WTC11 (cell line): ENCODE measurements around the gene LGALS8. TPM values are rescaled to one million over a fixed set of nuclear protein-coding genes. Genes with fewer than 3 reads are reported as not detected.

Source experiments
- ATAC-seq: fragments of 200-7000 bp; cut with Tn5 transposase; 2 replicates; pipeline ENCODE4 v1.10.0; 2021; ENCODE audit warnings: mild to moderate bottlenecking, moderate library complexity
- CTCF ChIA-PET: fragments of 300-600 bp; sonication (Branson Sonifier 250); formaldehyde crosslinking; loops from one replicate; lab custom pipeline; 2021; ENCODE audit warnings: antibody characterized with exemption; lab: Charles Lee
- POLR2A ChIA-PET: fragments of 350-600 bp; sonication (Branson Sonifier 250); formaldehyde crosslinking; loops from one replicate; lab custom pipeline; 2021; ENCODE audit warnings: antibody characterized with exemption; lab: Charles Lee
- DNase-seq: peaks from one replicate; pipeline ENCODE4 v3.0.0; 2021; ENCODE audit warnings: low spot score
- H3K27ac Mint-ChIP-seq: 2 replicates; pipeline ENCODE4 v1.8.0; 2021; ENCODE audit warnings: mixed read lengths
- H3K27me3 Mint-ChIP-seq: 2 replicates; pipeline ENCODE4 v1.8.0; 2021; ENCODE audit warnings: low read depth, mild to moderate bottlenecking, moderate library complexity, mixed read lengths
- H3K36me3 Mint-ChIP-seq: 2 replicates; pipeline ENCODE4 v1.8.0; 2021; ENCODE audit warnings: mixed read lengths
- H3K4me1 Mint-ChIP-seq: 2 replicates; pipeline ENCODE4 v1.8.0; 2022; ENCODE audit warnings: mixed read lengths
- H3K4me3 Mint-ChIP-seq: 2 replicates; pipeline ENCODE4 v1.8.0; 2021; ENCODE audit warnings: mild to moderate bottlenecking, moderate library complexity, mixed read lengths
- H3K9me3 Mint-ChIP-seq: 2 replicates; pipeline ENCODE4 v1.8.0; 2021; ENCODE audit warnings: mixed read lengths
- CDX4 ChIP-seq: fragments of 250-450 bp; sonication (Bioruptor Pico); IDR thresholded peaks from 2 replicates; pipeline ENCODE4 v1.9.0; 2021; ENCODE audit warnings: moderate library complexity, mild to moderate bottlenecking, inconsistent platforms, borderline replicate concordance
- EMX1 ChIP-seq: fragments of 250-450 bp; sonication (Bioruptor Pico); IDR thresholded peaks from 2 replicates; pipeline ENCODE4 v1.8.0; 2021; ENCODE audit warnings: mild to moderate bottlenecking
- FOXK1 ChIP-seq: sonication (generic); formaldehyde crosslinking; IDR thresholded peaks from 2 replicates; pipeline ENCODE4 v1.8.0; 2022; ENCODE audit warnings: mild to moderate bottlenecking, moderate library complexity, missing genetic modification reagents
- KAT7 ChIP-seq: sonication (generic); formaldehyde crosslinking; IDR thresholded peaks from 2 replicates; pipeline ENCODE4 v1.8.1; 2023; ENCODE audit warnings: missing genetic modification reagents, mild to moderate bottlenecking, borderline replicate concordance
- NR3C1 ChIP-seq: sonication (generic); formaldehyde crosslinking; conservative IDR thresholded peaks from 2 replicates; pipeline ENCODE4 v1.8.1; 2023; ENCODE audit warnings: low read depth, mild to moderate bottlenecking, missing genetic modification reagents
- RELA ChIP-seq: sonication (generic); formaldehyde crosslinking; IDR thresholded peaks from 2 replicates; pipeline ENCODE4 v1.8.1; 2022; ENCODE audit warnings: missing genetic modification reagents, mild to moderate bottlenecking, borderline replicate concordance
- SMAD3 ChIP-seq: sonication (generic); formaldehyde crosslinking; IDR thresholded peaks from 2 replicates; pipeline ENCODE4 v1.8.0; 2022; ENCODE audit warnings: missing genetic modification reagents, mild to moderate bottlenecking, borderline replicate concordance
- SP1 ChIP-seq: sonication (generic); formaldehyde crosslinking; conservative IDR thresholded peaks from 2 replicates; pipeline ENCODE4 v1.8.1; 2022; ENCODE audit warnings: missing genetic modification reagents
- TEAD1 ChIP-seq: sonication (generic); formaldehyde crosslinking; IDR thresholded peaks from 2 replicates; pipeline ENCODE4 v1.8.0; 2022; ENCODE audit warnings: mild to moderate bottlenecking, missing genetic modification reagents
- TP53 ChIP-seq: sonication (generic); formaldehyde crosslinking; IDR thresholded peaks from 2 replicates; pipeline ENCODE4 v1.8.1; 2023; ENCODE audit warnings: mild to moderate bottlenecking, missing genetic modification reagents
- USF2 ChIP-seq: sonication (generic); formaldehyde crosslinking; IDR thresholded peaks from 2 replicates; pipeline ENCODE4 v1.8.1; 2023; ENCODE audit warnings: mild to moderate bottlenecking, missing genetic modification reagents, moderate library complexity
- ZNF138 ChIP-seq: sonication (generic); formaldehyde crosslinking; conservative IDR thresholded peaks from 2 replicates; pipeline ENCODE4 v1.8.1; 2022; ENCODE audit warnings: mild to moderate bottlenecking, moderate library complexity, missing genetic modification reagents
- ZNF232 ChIP-seq: sonication (generic); formaldehyde crosslinking; IDR thresholded peaks from 2 replicates; pipeline ENCODE4 v1.8.0; 2022; ENCODE audit warnings: mild to moderate bottlenecking, missing genetic modification reagents
- ZNF263 ChIP-seq: sonication (generic); formaldehyde crosslinking; IDR thresholded peaks from 2 replicates; pipeline ENCODE4 v1.8.1; 2022; ENCODE audit warnings: low read depth, mild to moderate bottlenecking, moderate library complexity, missing genetic modification reagents
- ZNF396 ChIP-seq: fragments of 250-450 bp; sonication (Bioruptor Pico); IDR thresholded peaks from 2 replicates; pipeline ENCODE4 v1.8.0; 2021; ENCODE audit warnings: mild to moderate bottlenecking, moderate library complexity, borderline replicate concordance
- ZNF416 ChIP-seq: fragments of 250-450 bp; sonication (Bioruptor Pico); IDR thresholded peaks from 2 replicates; pipeline ENCODE4 v1.9.0; 2021; ENCODE audit warnings: mild to moderate bottlenecking, inconsistent platforms
- total RNA-seq: library from RNA; stranded (reverse); gene quantifications from 3 replicates; pipeline ENCODE4 v1.2.3, GENCODE V29; 2021
- TF ChIP-seq, protein P1 (sequence below): fragments of 250-450 bp; sonication (Bioruptor Pico); IDR thresholded peaks from 2 replicates; pipeline ENCODE4 v1.9.0; 2021; ENCODE audit warnings: mild to moderate bottlenecking
- TF ChIP-seq, protein P2 (sequence below): fragments of 250-450 bp; sonication (Bioruptor Pico); IDR thresholded peaks from 2 replicates; pipeline ENCODE4 v1.9.0; 2021; ENCODE audit warnings: mild to moderate bottlenecking, borderline replicate concordance
- TF ChIP-seq, protein P3 (sequence below): fragments of 250-450 bp; sonication (Bioruptor Pico); conservative IDR thresholded peaks from 2 replicates; pipeline ENCODE4 v1.9.0; 2021; ENCODE audit warnings: mild to moderate bottlenecking

The LGALS8 gene
- total RNA-seq, 1 experiment from 2014 or later = 8.6 TPM

- ATAC-seq = no peak
- no peaks in the 10 kb centered on the region; the same call in 1 of the 2 replicates for H3K36me3 Mint-ChIP-seq
Observed at GRCh38 chr1:236530959-236531358, 7.2 kb downstream of the LGALS8 start.

DNA sequence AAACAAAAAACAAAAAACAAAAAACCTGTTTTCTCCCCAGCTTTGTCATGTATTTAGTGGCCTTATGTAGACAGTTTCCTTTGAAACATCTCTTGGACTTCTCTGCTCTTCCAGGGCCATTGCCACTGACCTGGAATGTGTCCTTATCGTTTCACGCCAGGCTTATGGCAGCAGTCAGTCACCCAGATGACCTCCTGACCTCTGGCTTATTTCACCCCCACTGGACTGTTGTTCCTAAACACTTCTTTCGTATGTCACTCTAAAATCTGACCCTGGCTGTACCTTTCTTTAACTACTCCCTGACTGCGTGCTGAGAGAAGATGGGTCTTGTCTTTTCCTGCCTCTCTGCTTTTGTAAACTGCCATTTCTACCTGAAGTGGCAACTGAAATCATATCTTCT, 9.1 kb downstream of the LGALS8 start:
- no peak overlapping the region for H3K4me3 Mint-ChIP-seq
- ATAC-seq = no peak
- peaks cover 3% of the 10 kb centered on the region; the same call in 1 of the 2 replicates for H3K36me3 Mint-ChIP-seq
- H3K9me3 Mint-ChIP-seq = no peaks in the 10 kb centered on the region
- no peak overlapping the region for H3K27ac Mint-ChIP-seq
- H3K4me1 Mint-ChIP-seq = peaks cover 12% of the 10 kb centered on the region
- H3K27me3 Mint-ChIP-seq = no peaks in the 10 kb centered on the region
- TF ChIP-seq, protein P1, sequence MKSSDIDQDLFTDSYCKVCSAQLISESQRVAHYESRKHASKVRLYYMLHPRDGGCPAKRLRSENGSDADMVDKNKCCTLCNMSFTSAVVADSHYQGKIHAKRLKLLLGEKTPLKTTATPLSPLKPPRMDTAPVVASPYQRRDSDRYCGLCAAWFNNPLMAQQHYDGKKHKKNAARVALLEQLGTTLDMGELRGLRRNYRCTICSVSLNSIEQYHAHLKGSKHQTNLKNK (CRISPR knock-in tag) = no peak
- TF ChIP-seq NR3C1 (CRISPR knock-in tag) = no peak
- TF ChIP-seq ZNF396 (CRISPR knock-in tag) = no peak
- TF ChIP-seq ZNF263 (CRISPR knock-in tag) = no peak
- TF ChIP-seq RELA (CRISPR knock-in tag) = no peak
- TF ChIP-seq, protein P2, sequence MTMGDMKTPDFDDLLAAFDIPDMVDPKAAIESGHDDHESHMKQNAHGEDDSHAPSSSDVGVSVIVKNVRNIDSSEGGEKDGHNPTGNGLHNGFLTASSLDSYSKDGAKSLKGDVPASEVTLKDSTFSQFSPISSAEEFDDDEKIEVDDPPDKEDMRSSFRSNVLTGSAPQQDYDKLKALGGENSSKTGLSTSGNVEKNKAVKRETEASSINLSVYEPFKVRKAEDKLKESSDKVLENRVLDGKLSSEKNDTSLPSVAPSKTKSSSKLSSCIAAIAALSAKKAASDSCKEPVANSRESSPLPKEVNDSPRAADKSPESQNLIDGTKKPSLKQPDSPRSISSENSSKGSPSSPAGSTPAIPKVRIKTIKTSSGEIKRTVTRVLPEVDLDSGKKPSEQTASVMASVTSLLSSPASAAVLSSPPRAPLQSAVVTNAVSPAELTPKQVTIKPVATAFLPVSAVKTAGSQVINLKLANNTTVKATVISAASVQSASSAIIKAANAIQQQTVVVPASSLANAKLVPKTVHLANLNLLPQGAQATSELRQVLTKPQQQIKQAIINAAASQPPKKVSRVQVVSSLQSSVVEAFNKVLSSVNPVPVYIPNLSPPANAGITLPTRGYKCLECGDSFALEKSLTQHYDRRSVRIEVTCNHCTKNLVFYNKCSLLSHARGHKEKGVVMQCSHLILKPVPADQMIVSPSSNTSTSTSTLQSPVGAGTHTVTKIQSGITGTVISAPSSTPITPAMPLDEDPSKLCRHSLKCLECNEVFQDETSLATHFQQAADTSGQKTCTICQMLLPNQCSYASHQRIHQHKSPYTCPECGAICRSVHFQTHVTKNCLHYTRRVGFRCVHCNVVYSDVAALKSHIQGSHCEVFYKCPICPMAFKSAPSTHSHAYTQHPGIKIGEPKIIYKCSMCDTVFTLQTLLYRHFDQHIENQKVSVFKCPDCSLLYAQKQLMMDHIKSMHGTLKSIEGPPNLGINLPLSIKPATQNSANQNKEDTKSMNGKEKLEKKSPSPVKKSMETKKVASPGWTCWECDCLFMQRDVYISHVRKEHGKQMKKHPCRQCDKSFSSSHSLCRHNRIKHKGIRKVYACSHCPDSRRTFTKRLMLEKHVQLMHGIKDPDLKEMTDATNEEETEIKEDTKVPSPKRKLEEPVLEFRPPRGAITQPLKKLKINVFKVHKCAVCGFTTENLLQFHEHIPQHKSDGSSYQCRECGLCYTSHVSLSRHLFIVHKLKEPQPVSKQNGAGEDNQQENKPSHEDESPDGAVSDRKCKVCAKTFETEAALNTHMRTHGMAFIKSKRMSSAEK = no peak
- TF ChIP-seq ZNF232 (CRISPR knock-in tag) = no peak
- TF ChIP-seq, protein P3, sequence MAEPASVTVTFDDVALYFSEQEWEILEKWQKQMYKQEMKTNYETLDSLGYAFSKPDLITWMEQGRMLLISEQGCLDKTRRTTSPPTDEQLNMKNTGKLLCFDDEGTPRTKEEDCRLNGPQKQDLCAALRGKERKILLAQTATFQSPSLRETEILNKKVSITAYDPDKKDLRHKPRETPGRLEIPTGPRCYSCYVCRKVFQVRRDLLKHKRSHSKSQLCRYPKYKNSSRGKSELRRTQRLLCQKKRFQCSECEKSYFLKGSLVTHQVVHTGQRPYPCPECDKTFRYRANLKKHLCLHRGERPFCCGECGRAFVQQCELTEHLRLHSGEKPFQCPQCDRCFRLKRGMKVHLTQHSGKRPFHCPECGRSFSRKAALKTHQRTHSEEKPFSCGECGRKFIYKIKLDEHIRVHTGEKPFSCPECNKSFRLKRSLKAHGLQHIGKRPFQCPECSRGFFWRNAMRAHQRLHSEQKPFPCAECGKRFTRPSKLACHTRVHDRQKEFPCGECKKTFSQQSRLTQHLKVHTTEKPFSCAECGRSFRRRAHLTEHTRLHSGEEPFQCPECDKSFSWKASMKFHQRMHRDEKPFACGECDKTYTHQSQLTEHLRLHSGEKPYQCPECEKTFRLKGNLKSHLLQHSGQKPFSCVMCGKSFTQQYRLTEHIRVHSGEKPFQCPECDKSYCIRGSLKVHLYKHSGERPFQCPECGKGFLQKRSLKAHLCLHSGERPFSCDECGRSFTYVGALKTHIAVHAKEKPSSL (CRISPR knock-in tag) = no peak
- TF ChIP-seq TP53 = no peak
- no peak for TF ChIP-seq USF2 (CRISPR knock-in tag)
- TF ChIP-seq ZNF416 (CRISPR knock-in tag) = no peak
- no peak for TF ChIP-seq SP1 (CRISPR knock-in tag)
- TF ChIP-seq, all 79 proteins: peak for 0
- CTCF ChIA-PET = interaction anchor here (1.5 kb wide), 1 partner anchor 430 kb away, joined by 4 read pairs; no protein-coding TSS in a partner anchor
- no peak for DNase-seq
- POLR2A ChIA-PET = no interaction called here

More at GRCh38 chr1:236530959-236531358, 7.2 kb downstream of the LGALS8 start:
- H3K9me3 Mint-ChIP-seq = no peaks in the 10 kb centered on the region
- peaks cover 6% of the 10 kb centered on the region for H3K4me1 Mint-ChIP-seq
- H3K4me3 Mint-ChIP-seq = no peak overlapping the region
- no peak overlapping the region for H3K27ac Mint-ChIP-seq
- DNase-seq = no peak
- POLR2A ChIA-PET = no interaction called here
- no peaks in the 10 kb centered on the region for H3K27me3 Mint-ChIP-seq
- CTCF ChIA-PET = interaction anchor here (0.9 to 1.6 kb wide), 4 partner anchors 14 to 559 kb away, joined by 3 to 9 read pairs (median 4); no protein-coding TSS in a partner anchor
- TF ChIP-seq KAT7 (CRISPR knock-in tag) (no peak), FOXK1 (CRISPR knock-in tag) (no peak), ZNF138 (CRISPR knock-in tag) (no peak), TEAD1 (CRISPR knock-in tag) (no peak), ZNF232 (CRISPR knock-in tag) (no peak), CDX4 (CRISPR knock-in tag) (no peak), SMAD3 (no peak), EMX1 (CRISPR knock-in tag) (no peak)
- TF ChIP-seq, all 79 proteins: peak for 0
